MCF 10A (cell line): ENCODE results near the gene ZDHHC12. TPM values are rescaled to one million over a fixed set of nuclear protein-coding genes. Genes with fewer than 3 reads are reported as not detected.

Experiments used
- BruUV-seq: library from RNA; stranded (reverse); fragments of 400-500 nt; replicated peaks from 2 replicates; lab custom pipeline; 2021; lab: Mats Ljungman, UMichigan
- CTCF ChIA-PET: fragments of 300-600 bp; sonication (Branson Sonifier 250); formaldehyde crosslinking; extraction: SDS; loops from one replicate; lab custom pipeline; 2021; ENCODE audit warnings: antibody characterized with exemption, inconsistent platforms; lab: Yijun Ruan, JAX
- POLR2A ChIA-PET: fragments of 300-600, 350-650 bp; sonication (Branson Sonifier 250); formaldehyde crosslinking; extraction: SDS; loops from one replicate; lab custom pipeline; 2020; ENCODE audit warnings: antibody characterized with exemption, inconsistent platforms; lab: Yijun Ruan, JAX
- DNase-seq: peaks from one replicate; pipeline ENCODE4 v3.0.0-alpha.2; 2018; ENCODE audit not compliant: unreplicated experiment
- H3K27ac Mint-ChIP-seq: one replicate; pipeline ENCODE4 v1.8.0; 2022; ENCODE audit warnings: mild to moderate bottlenecking, low read depth, mixed read lengths; ENCODE audit not compliant: unreplicated experiment
- H3K27me3 Mint-ChIP-seq: one replicate; pipeline ENCODE4 v1.8.0; 2022; ENCODE audit warnings: mixed read lengths; ENCODE audit not compliant: insufficient read depth, unreplicated experiment
- H3K36me3 Mint-ChIP-seq: one replicate; pipeline ENCODE4 v1.8.0; 2022; ENCODE audit warnings: mild to moderate bottlenecking, moderate library complexity, mixed read lengths; ENCODE audit not compliant: insufficient read depth, unreplicated experiment
- H3K4me1 Mint-ChIP-seq: one replicate; pipeline ENCODE4 v1.8.0; 2022; ENCODE audit warnings: mixed read lengths; ENCODE audit not compliant: insufficient read depth, unreplicated experiment
- H3K4me3 Mint-ChIP-seq: one replicate; pipeline ENCODE4 v1.8.0; 2022; ENCODE audit warnings: mild to moderate bottlenecking, moderate library complexity, mixed read lengths; ENCODE audit not compliant: unreplicated experiment
- H3K9me3 Mint-ChIP-seq: one replicate; pipeline ENCODE4 v1.8.0; 2022; ENCODE audit warnings: mixed read lengths; ENCODE audit not compliant: unreplicated experiment
- intact Hi-C: fragments of 100-400 bp; cut with micrococcal nuclease; formaldehyde crosslinking; loops from 2 replicates; pipeline ENCODE4 v1.14.1; 2022
- total RNA-seq: library from RNA; stranded (reverse); gene quantifications from 2 replicates; pipeline ENCODE4 v1.2.3, GENCODE V29; 2022
- TF ChIP-seq, protein P1 (sequence below): fragments of 200-600 bp; IDR thresholded peaks from one replicate; pipeline ENCODE4 v1.8.0; 2022; ENCODE audit warnings: antibody characterized with exemption, mild to moderate bottlenecking; ENCODE audit not compliant: unreplicated experiment

The ZDHHC12 gene
- total RNA-seq, 1 experiment from 2014 or later, result 22.1 TPM

DNA sequence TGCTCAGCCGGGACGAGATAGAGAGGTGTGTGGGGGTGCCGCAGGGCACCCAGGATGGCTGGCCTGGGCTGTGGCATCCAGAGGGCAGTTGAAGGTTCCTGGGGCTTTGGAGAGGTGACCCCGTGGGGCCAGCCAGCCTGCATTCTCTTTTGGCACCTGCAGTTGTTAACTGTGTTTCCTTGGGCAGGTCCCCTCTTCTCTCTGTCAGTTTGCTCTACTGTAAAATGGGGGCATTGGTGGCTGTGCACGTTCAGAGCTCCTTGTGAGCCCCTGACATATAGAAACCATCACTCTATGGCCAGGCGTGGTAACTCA is 8.5 kb downstream of the ZDHHC12 start:
- Mint-ChIP-seq H3K9me3 (no peaks in the 10 kb centered on the region), H3K27me3 (no peaks in the 10 kb centered on the region), H3K4me3 (no peak overlapping the region), H3K4me1 (peaks cover 5% of the 10 kb centered on the region), H3K27ac (no peak overlapping the region), H3K36me3 (no peaks in the 10 kb centered on the region)
- ChIA-PET POLR2A (no interaction called here), CTCF (interaction anchor here (0.7 kb wide), 1 partner anchor 23 kb away, joined by 3 read pairs; no protein-coding TSS in a partner anchor)
- TF ChIP-seq, protein P1, sequence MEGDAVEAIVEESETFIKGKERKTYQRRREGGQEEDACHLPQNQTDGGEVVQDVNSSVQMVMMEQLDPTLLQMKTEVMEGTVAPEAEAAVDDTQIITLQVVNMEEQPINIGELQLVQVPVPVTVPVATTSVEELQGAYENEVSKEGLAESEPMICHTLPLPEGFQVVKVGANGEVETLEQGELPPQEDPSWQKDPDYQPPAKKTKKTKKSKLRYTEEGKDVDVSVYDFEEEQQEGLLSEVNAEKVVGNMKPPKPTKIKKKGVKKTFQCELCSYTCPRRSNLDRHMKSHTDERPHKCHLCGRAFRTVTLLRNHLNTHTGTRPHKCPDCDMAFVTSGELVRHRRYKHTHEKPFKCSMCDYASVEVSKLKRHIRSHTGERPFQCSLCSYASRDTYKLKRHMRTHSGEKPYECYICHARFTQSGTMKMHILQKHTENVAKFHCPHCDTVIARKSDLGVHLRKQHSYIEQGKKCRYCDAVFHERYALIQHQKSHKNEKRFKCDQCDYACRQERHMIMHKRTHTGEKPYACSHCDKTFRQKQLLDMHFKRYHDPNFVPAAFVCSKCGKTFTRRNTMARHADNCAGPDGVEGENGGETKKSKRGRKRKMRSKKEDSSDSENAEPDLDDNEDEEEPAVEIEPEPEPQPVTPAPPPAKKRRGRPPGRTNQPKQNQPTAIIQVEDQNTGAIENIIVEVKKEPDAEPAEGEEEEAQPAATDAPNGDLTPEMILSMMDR, result no peak
- no TSS peak for BruUV-seq
- DNase-seq, result no peak
- intact Hi-C loops, result no loop called here

DNA sequence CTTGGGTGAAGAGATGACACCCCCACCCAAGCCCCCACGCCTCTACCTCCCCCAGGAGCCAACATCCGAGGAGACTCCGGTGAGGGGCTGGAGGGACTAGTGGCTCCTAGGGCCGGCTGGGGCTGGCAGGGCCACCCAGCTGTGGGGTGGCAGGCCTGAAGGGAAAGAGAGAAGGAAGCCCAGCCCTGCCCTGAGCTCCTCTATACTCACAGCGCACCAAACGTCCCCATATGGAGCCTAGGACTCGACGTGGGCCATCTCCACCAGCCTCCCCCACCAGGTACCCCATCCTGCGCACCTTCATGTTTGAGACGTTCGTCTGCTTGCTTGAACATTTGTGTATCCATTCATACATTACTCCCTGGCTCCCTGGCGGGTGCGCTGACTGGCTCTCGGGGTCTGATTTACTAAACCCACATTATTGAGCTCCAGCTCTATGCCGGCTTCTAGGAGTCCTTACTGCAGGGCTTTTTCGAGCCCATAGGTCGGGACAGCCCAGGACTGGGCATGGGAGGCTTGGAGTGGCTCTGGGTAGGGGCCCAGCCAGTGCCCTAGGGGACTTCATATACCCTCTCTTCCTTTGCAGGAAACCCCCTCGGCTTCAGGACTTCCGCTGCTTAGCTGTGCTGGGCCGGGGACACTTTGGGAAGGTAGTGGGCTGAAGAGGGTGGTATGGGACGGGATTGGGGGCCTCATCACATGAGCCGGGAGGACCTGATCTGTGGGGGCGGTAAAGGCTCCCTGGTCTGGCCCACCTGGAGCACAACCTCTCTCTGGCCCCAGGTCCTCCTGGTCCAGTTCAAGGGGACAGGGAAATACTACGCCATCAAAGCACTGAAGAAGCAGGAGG is 9.1 kb downstream of the ZDHHC12 start:
- no peaks in the 10 kb centered on the region for H3K9me3 Mint-ChIP-seq
- BruUV-seq, result no TSS peak

DNA sequence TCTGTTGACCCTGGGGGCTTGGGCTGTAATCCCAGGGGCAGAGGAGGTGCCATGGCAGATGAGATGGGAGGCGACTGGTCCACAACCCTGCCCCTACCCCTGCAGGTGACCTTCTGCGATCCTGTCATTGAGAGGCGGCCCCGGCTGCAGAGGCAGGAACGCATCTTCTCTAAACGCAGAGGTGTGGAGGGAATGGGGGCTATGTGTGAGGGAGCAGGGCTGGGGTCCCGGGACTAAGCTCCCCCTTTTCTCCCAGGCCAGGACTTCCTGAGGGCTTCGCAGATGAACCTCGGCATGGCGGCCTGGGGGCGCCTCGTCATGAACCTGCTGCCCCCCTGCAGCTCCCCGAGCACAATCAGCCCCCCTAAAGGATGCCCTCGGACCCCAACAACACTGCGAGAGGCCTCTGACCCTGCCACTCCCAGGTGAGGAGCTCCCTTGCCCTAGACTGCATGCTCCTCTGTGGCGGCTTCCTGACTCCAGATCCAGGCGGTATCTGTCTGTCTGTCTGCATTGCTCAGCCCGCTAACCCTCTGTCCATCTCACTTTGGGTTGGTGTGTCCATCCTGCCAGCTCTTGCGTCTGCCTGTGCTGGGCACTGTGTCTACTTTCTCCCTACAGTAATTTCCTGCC is 9.9 kb downstream of the ZDHHC12 start:
- H3K36me3 Mint-ChIP-seq, result no peaks in the 10 kb centered on the region
- no TSS peak for BruUV-seq
- no peak overlapping the region for H3K4me3 Mint-ChIP-seq
- ChIA-PET POLR2A (no interaction called here), CTCF (interaction anchor here (0.6 kb wide), 2 partner anchors 52 to 334 kb away, joined by 3 to 4 read pairs; no protein-coding TSS in a partner anchor)
- intact Hi-C loops, result no loop called here
- DNase-seq, result no peak
- H3K4me1 Mint-ChIP-seq, result no peaks in the 10 kb centered on the region
- H3K27ac Mint-ChIP-seq, result no peak overlapping the region
- H3K9me3 Mint-ChIP-seq, result no peaks in the 10 kb centered on the region
- TF ChIP-seq, protein P1, result no peak
- no peaks in the 10 kb centered on the region for H3K27me3 Mint-ChIP-seq

More for the DNA sequence above, 9.1 kb downstream of the ZDHHC12 start:
- H3K36me3 Mint-ChIP-seq, result no peaks in the 10 kb centered on the region
- H3K27me3 Mint-ChIP-seq, result no peaks in the 10 kb centered on the region
- intact Hi-C loops, result no loop called here
- H3K4me3 Mint-ChIP-seq, result no peak overlapping the region
- TF ChIP-seq, protein P1, result no peak
- POLR2A ChIA-PET, result no interaction called here
- peaks cover 5% of the 10 kb centered on the region for H3K4me1 Mint-ChIP-seq
- no peak overlapping the region for H3K27ac Mint-ChIP-seq
- no peak for DNase-seq
- CTCF ChIA-PET, result interaction anchor here (0.6 kb wide), 2 partner anchors 51 to 334 kb away, joined by 3 to 4 read pairs; no protein-coding TSS in a partner anchor

DNA sequence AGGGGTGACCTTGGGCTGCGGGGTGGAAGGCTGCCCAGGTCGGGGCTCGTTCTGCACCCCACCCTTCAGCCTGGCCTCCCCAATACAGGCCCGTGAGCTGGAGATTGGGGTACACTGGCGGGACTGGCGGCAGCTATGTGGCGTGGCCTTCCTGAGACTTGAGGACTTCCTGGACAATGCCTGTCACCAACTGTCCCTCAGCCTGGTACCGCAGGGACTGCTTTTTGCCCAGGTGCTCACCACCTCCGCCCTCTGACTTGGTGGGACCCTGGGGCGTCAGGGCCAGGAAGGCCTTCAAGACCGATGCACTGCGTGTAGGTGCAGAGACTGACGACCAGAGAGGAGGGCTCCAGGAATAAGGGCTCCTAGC is 10.5 kb downstream of the ZDHHC12 start:
- BruUV-seq, result no TSS peak
- Mint-ChIP-seq H3K9me3 (no peaks in the 10 kb centered on the region), H3K4me1 (no peaks in the 10 kb centered on the region), H3K27ac (no peak overlapping the region), H3K4me3 (no peak overlapping the region), H3K36me3 (no peaks in the 10 kb centered on the region), H3K27me3 (no peaks in the 10 kb centered on the region)
- ChIA-PET POLR2A (interaction anchor here (0.7 kb wide), 1 partner anchor 134 kb away, joined by 3 read pairs; no protein-coding TSS in a partner anchor), CTCF (no interaction called here)
- intact Hi-C loops, result no loop called here
- TF ChIP-seq, protein P1, result no peak
- no peak for DNase-seq
